ENCODE measurements around the gene FUT4.

- TF ChIP-seq TBL1XR1 (IDR thresholded peaks at IDR 0.05; ENCODE audit: low read depth, low read length), result no peak
- TF ChIP-seq EZH2 (IDR thresholded peaks at IDR 0.05; ENCODE audit: borderline replicate concordance, control insufficient read depth, low read depth, low read length), result no peak
- TF ChIP-seq CTCF (IDR thresholded peaks at IDR 0.05 in 2 of 3, conservative IDR thresholded peaks at IDR 0.05 in 1 of 3; ENCODE audit: control insufficient read depth in 2 of 3, extremely low read depth in 1 of 3, insufficient read depth in 1 of 3, low read depth in 3 of 3, low read length in 3 of 3), result peak in 1 of 3 experiments; percentile 2; a peak in 2 of 6 replicates
- no peak; the same call in none of the 2 replicates for TF ChIP-seq MAX (IDR thresholded peaks at IDR 0.05; ENCODE audit: low read depth, low read length)
- TF ChIP-seq ZNF274 (IDR thresholded peaks at IDR 0.05; ENCODE audit: insufficient read depth, insufficient read length), result no peak
- TF ChIP-seq TAF1 (IDR thresholded peaks at IDR 0.05; ENCODE audit: borderline replicate concordance, low read depth, low read length), result no peak
- TF ChIP-seq USF2 (IDR thresholded peaks at IDR 0.05; ENCODE audit: borderline replicate concordance, low read depth, low read length), result no peak
Measured at GRCh38 chr11:94543695-94544645, at the start of gene FUT4.
